ENCODE data around the gene KLK14. TPM values are rescaled to one million over a fixed set of nuclear protein-coding genes. Genes with fewer than 3 reads are reported as not detected.

The KLK14 gene
- total RNA-seq, 6 experiments from 2014 or later = 0.23 TPM; not detected in 5

- Mint-ChIP-seq H3K4me3 (no peak overlapping the region), H3K9me3 (no peaks in the 10 kb centered on the region; the same call in 1 of the 2 replicates), H3K4me1 (ENCODE audit: low read depth) (no peaks in the 10 kb centered on the region), H3K36me3 (ENCODE audit: low read depth) (no peaks in the 10 kb centered on the region), H3K27me3 (ENCODE audit: insufficient read depth) (peaks cover 5% of the 10 kb centered on the region), H3K27ac (no peak overlapping the region)
- no peak for TF ChIP-seq CTCF (IDR thresholded peaks at IDR 0.05)
- DNase-seq = no peak
Measured at GRCh38 chr19:51084505-51084904, 1.8 kb upstream of the KLK14 start.

GRCh38 chr19:51083783-51084182 lies 1.1 kb upstream of the KLK14 start:
- H3K4me3 Mint-ChIP-seq = no peak overlapping the region
- H3K27ac Mint-ChIP-seq = no peak overlapping the region
- no peak for TF ChIP-seq CTCF (IDR thresholded peaks at IDR 0.05)
- DNase-seq = no peak
- peaks cover under 1% of the 10 kb centered on the region; the same call in 1 of the 2 replicates for H3K9me3 Mint-ChIP-seq
- H3K4me1 Mint-ChIP-seq (ENCODE audit: low read depth) = no peaks in the 10 kb centered on the region
- peaks cover 5% of the 10 kb centered on the region for H3K27me3 Mint-ChIP-seq (ENCODE audit: insufficient read depth)
- H3K36me3 Mint-ChIP-seq (ENCODE audit: low read depth) = no peaks in the 10 kb centered on the region

- Mint-ChIP-seq H3K27me3 (ENCODE audit: insufficient read depth) (peaks cover 6% of the 10 kb centered on the region), H3K27ac (no peak overlapping the region), H3K4me1 (ENCODE audit: low read depth) (no peaks in the 10 kb centered on the region), H3K36me3 (ENCODE audit: low read depth) (no peaks in the 10 kb centered on the region), H3K9me3 (peaks cover 6% of the 10 kb centered on the region; the same call in 1 of the 2 replicates), H3K4me3 (no peak overlapping the region)
- DNase-seq = no peak
- no peak for TF ChIP-seq CTCF (IDR thresholded peaks at IDR 0.05)
Measured at GRCh38 chr19:51083181-51083580, 494 bp upstream of the KLK14 start.

GRCh38 chr19:51081476-51081875 lies 1.2 kb downstream of the KLK14 start:
- no peaks in the 10 kb centered on the region for H3K4me1 Mint-ChIP-seq (ENCODE audit: low read depth)
- H3K4me3 Mint-ChIP-seq = no peak overlapping the region
- TF ChIP-seq CTCF (IDR thresholded peaks at IDR 0.05) = no peak
- peaks cover 6% of the 10 kb centered on the region; the same call in 1 of the 2 replicates for H3K9me3 Mint-ChIP-seq
- no peaks in the 10 kb centered on the region for H3K36me3 Mint-ChIP-seq (ENCODE audit: low read depth)
- no peak for DNase-seq
- peaks cover 6% of the 10 kb centered on the region for H3K27me3 Mint-ChIP-seq (ENCODE audit: insufficient read depth)
- H3K27ac Mint-ChIP-seq = no peak overlapping the region

- Mint-ChIP-seq H3K4me3 (no peak overlapping the region), H3K27me3 (ENCODE audit: insufficient read depth) (peaks cover 6% of the 10 kb centered on the region), H3K4me1 (ENCODE audit: low read depth) (no peaks in the 10 kb centered on the region), H3K36me3 (ENCODE audit: low read depth) (no peaks in the 10 kb centered on the region), H3K9me3 (peaks cover 6% of the 10 kb centered on the region; the same call in 1 of the 2 replicates), H3K27ac (no peak overlapping the region)
- no peak for TF ChIP-seq CTCF (IDR thresholded peaks at IDR 0.05)
- no peak for DNase-seq
Measured at GRCh38 chr19:51079481-51080110, 3.1 kb downstream of the KLK14 start.

Data from HFFc6 (cell line).